ENCODE results near the gene RTN4RL2.

The RTN4RL2 gene

DNA sequence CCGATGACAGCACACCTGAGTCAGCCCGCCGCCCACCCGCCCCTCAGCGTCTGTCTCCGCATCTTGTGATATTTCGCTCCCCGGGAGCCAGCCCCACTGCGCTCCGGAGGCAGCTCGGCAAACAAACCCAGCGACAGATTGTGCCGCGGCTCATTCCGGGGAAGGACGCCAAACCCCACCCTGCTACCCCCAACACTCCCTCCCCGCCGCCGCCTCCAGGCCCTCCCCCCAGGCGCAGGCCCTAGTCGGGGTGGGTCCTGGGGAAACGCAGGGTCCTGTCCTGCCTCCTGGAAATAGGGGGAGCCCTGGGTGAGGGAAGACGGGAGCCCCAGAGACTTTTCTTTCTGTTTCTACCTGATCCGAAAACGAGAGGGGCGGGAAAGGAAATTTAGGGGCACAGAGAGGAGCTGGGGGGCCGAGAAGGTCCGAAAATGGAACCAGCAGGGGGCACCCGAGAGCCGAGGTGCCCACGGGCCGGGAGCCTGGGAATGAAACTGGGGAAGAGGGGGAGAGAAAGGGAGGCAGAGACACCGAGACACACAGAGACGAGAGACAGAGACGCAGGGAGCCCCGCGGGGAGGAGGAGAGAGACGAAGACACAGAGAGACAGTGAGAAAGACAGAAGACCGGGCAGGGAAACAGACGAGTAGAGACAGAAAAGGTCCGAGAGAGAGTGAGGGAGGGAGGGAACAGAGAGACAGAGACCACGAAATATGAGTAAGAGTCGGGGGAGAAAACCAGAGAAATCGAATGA, 1.7 kb upstream of the RTN4RL2 start:
- TF ChIP-seq, protein P1, sequence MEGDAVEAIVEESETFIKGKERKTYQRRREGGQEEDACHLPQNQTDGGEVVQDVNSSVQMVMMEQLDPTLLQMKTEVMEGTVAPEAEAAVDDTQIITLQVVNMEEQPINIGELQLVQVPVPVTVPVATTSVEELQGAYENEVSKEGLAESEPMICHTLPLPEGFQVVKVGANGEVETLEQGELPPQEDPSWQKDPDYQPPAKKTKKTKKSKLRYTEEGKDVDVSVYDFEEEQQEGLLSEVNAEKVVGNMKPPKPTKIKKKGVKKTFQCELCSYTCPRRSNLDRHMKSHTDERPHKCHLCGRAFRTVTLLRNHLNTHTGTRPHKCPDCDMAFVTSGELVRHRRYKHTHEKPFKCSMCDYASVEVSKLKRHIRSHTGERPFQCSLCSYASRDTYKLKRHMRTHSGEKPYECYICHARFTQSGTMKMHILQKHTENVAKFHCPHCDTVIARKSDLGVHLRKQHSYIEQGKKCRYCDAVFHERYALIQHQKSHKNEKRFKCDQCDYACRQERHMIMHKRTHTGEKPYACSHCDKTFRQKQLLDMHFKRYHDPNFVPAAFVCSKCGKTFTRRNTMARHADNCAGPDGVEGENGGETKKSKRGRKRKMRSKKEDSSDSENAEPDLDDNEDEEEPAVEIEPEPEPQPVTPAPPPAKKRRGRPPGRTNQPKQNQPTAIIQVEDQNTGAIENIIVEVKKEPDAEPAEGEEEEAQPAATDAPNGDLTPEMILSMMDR (IDR thresholded peaks at IDR 0.05; ENCODE audit: low read depth, low read length): peak; percentile 70
- DNase-seq (ENCODE audit: extremely low read depth, low read depth): no peak

DNA sequence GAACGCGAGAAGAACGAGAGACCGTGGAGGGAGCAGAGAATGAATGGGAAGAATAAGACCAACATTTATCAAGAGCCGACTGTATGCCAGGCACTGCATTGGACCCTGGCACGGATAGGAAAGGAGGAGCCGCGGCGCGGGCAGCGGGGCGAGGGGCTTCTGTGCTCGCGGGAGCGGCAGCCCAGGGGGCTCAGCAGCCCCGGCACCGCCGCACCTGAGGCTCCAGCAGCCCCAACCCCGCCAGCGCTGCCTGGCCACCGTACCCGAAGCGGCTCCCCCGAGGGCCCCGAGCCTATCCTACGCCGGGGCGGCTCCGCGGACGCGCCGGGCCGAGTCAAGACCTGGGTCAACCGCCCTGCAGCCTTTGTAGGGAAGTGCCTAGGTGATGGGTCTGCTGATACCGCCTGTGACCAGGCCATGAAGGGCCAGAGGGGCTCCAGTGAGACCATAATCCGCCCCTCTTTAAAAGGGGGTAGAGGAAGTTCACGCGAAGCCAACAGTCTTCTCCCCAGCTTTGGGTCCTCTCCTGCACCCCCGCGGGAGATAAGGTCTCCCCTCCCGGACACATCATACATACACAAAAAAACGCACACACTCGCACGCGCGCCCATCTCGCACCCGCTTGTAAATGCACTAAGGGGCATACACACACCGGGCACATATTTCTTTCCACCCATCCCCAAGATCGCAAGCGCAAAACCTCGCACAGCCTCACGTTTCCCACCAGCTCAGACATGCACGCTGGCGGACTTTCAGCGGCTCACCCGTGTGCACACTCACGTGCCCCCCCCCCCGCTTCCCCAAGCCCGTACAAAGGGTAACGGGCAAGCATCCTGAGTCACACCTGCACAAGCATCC, 935 bp upstream of the RTN4RL2 start:
- TF ChIP-seq, protein P1 (IDR thresholded peaks at IDR 0.05; ENCODE audit: low read depth, low read length): no peak
- DNase-seq (ENCODE audit: extremely low read depth, low read depth): no peak

DNA sequence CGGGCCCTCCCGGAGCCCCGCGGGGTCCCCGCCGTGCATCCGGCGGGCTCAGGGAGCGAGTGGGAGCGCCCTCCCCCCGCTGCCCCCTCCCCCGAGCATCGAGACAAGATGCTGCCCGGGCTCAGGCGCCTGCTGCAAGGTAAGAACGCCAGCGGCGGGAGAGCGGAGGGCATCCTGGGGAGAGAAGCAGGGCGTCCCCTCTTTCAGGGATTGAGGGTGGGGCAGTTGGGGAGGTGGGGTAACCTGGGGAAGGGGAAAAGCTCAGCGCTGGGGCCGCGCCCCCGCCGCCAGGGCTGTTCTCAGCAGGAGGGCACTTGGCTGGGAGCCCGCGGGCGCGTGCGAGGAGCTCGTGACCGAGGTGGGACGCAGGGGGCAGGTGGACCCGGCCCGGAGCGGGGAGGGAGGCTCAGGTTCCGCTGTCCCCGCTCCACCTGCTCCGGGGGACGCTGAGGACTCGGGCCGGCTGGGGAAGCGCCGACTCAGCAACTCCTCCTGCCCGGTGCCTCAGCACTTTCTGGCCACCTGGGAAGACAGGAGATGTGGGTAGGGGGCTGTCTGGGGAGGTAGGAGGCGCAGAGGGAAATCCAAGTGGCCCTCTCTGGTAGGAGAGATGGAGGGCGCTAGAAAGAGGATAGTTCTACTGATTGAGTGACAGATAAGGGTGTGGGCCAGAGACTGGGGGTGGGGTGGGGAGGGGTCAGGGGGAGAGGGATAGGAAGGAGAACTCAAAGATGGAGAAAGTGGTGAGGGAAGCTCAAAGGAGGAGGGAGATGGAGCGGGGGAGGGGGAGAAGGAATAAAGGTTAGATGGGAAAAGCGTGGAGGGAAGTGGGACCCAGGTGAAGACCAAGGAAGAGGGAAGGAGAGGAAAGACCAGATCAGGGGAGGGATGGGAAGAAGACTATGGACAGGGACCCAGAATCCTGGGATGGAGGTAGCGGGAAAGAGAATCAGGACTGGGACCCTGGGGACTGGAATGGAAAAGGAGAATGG, 726 bp downstream of the RTN4RL2 start:
- TF ChIP-seq, protein P1 (IDR thresholded peaks at IDR 0.05; ENCODE audit: low read depth, low read length): no peak
- no peak for DNase-seq (ENCODE audit: extremely low read depth, low read depth)

DNA sequence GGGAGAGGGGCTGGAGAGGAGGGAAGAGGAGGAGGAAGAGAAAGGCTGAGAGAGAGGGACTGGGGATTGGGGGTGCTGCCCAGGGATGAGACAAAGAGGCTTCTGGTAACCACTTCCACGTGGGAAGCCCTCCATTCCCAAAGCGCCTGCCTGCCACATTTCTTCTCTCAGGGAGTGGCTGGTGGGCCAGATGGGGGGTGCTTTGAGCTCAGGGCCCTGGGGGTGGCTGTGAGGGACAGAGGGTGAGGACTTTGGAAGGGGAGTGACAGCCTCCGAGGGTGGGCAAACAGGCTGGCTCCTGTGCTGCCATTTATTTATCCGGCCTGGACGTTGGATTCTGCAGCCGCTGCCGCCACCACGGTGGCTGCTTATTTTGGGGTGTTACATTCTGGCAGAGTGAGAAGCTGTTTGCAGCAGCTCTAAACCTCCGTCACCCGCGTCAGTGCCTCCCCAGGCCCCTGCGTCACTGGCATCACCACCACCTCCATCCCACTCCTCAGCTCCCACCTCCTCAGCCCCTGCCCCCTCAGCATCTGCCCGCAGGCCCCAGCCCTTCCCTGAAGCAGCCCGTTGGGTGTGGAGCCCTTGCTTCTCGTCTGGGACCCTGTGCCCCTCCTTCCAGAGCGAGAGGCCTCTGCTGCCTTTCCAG, 1.6 kb downstream of the RTN4RL2 start:
- TF ChIP-seq, protein P1 (IDR thresholded peaks at IDR 0.05; ENCODE audit: low read depth, low read length): no peak
- DNase-seq (ENCODE audit: extremely low read depth, low read depth): no peak

DNA sequence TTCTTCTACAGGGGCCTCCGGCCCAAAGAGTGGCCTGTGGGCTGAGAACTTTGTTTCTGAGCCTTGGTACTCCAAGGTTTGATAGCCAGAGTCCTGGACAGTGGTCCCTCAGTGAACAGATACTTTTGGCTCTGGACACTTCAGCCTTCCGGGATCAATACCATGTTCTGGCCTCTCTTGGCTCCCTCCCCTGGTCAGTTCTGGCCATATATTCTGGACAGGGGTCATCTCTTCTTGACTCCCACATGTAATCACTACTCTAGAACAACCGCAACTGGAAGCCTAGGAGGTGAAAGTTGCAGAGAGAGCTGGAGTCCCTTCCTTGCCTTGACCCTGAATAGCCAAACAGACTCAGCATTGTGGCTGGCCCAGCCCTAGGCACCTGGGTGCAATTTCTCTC, 2.3 kb downstream of the RTN4RL2 start:
- TF ChIP-seq, protein P1 (IDR thresholded peaks at IDR 0.05; ENCODE audit: low read depth, low read length): no peak
- DNase-seq (ENCODE audit: extremely low read depth, low read depth): no peak

DNA sequence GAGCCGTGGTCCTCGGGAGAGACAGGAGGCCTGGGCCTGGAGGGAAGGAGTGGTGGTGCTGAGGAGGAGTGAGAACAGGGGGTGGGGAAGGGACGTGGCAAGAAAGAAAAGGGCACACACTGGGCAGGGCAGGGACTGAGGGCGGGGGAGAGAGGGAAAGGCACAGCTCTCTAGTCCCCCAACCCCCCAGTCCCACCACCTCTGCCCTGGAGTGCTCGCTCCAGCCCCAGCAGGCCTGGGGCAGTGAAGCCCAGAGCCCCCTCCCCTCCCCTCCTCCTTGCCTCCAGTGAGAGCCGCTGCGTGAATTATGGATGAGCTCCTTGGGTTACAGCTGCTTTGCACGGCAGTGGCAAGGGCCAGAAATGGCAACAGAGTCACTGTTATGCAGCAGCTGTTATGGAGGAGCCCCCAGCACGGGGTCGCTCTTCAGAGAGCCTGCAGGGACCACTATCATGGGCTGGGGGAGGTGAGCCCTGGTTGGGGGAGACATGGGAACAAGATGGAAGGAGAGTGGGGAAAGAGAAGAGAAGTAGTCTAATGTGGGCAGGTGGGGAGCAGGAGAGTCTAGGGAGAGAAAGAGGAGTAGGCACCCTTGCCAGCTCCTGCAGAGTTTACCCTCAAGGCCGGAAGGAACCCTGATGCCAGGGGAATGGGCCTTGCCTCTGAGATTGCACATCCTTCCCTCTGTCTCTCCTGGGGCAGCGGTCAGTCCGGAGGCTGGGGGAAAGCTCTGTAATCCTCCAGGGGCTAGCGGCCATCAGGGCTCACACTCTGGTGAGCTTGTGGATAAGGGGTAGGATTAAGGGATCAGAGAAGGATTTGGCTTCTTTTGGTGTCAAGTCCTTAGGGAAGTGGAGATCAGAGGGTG, 3.6 kb downstream of the RTN4RL2 start:
- no peak for DNase-seq (ENCODE audit: extremely low read depth, low read depth)
- TF ChIP-seq, protein P1 (IDR thresholded peaks at IDR 0.05; ENCODE audit: low read depth, low read length): no peak
